HepG2 (cell line): Measurements from ENCODE around the gene GPR139. TPM values are rescaled to one million over a fixed set of nuclear protein-coding genes. Genes with fewer than 3 reads are reported as not detected.

ENCODE experiments used
- ATF5 ChIP-seq: sonication (generic); formaldehyde crosslinking; IDR thresholded peaks from 2 replicates; pipeline ENCODE4 v1.4.0; 2020; ENCODE audit warnings: mild to moderate bottlenecking, low read depth, missing genetic modification reagents
- CBFB ChIP-seq: sonication (generic); formaldehyde crosslinking; IDR thresholded peaks from 2 replicates; pipeline ENCODE4 v1.4.0; 2020; ENCODE audit warnings: missing genetic modification reagents
- DMAP1 ChIP-seq: IDR thresholded peaks from 2 replicates; pipeline ENCODE4 v1.6.1; 2016
- HDAC2 ChIP-seq: sonication (generic); formaldehyde crosslinking; IDR thresholded peaks from 2 replicates; pipeline ENCODE4 v1.4.0; 2020; ENCODE audit warnings: missing genetic modification reagents
- HMG20A ChIP-seq: IDR thresholded peaks from 2 replicates; pipeline ENCODE4 v1.6.1; 2016; ENCODE audit warnings: borderline replicate concordance
- HOXD1 ChIP-seq: sonication (generic); formaldehyde crosslinking; IDR thresholded peaks from 2 replicates; pipeline ENCODE4 v1.5.0; 2020; ENCODE audit warnings: missing genetic modification reagents
- JUN ChIP-seq: sonication (generic); formaldehyde crosslinking; IDR thresholded peaks from 2 replicates; pipeline ENCODE4 v1.4.0; 2020; ENCODE audit warnings: mild to moderate bottlenecking, missing genetic modification reagents
- MYC ChIP-seq: sonication (generic); formaldehyde crosslinking; IDR thresholded peaks from 2 replicates; pipeline ENCODE4 v1.9.0; 2021; ENCODE audit warnings: missing genetic modification reagents, borderline replicate concordance
- NFIB ChIP-seq: sonication (generic); formaldehyde crosslinking; IDR thresholded peaks from 2 replicates; pipeline ENCODE4 v1.9.0; 2021; ENCODE audit warnings: missing genetic modification reagents, mild to moderate bottlenecking, borderline replicate concordance
- SMARCE1 ChIP-seq: fragments of 450-650 bp; IDR thresholded peaks from 2 replicates; pipeline ENCODE4 v1.6.1; 2017; ENCODE audit warnings: borderline replicate concordance
- ZBTB1 ChIP-seq: sonication (generic); formaldehyde crosslinking; IDR thresholded peaks from 2 replicates; pipeline ENCODE4 v1.4.0; 2020; ENCODE audit warnings: missing genetic modification reagents, borderline replicate concordance
- ZC3H13 ChIP-seq: sonication (generic); formaldehyde crosslinking; IDR thresholded peaks from 2 replicates; pipeline ENCODE4 v1.8.1; 2023; ENCODE audit warnings: mild to moderate bottlenecking, missing genetic modification reagents, moderate library complexity
- ZFYVE20 ChIP-seq: sonication (generic); formaldehyde crosslinking; IDR thresholded peaks from 2 replicates; pipeline ENCODE4 v1.8.0; 2023; ENCODE audit warnings: low read depth, mild to moderate bottlenecking, moderate library complexity, missing genetic modification reagents, borderline replicate concordance
- ZKSCAN1 ChIP-seq: fragments of 150-350 bp; IDR thresholded peaks from 2 replicates; pipeline ENCODE4 v1.6.1; 2014; ENCODE audit warnings: low read length
- ZNF484 ChIP-seq: sonication (generic); formaldehyde crosslinking; IDR thresholded peaks from 2 replicates; pipeline ENCODE4 v1.5.1; 2020; ENCODE audit warnings: mild to moderate bottlenecking, low read depth, missing genetic modification reagents, borderline replicate concordance
- ZNF564 ChIP-seq: sonication (generic); formaldehyde crosslinking; IDR thresholded peaks from 2 replicates; pipeline ENCODE4 v1.8.1; 2023; ENCODE audit warnings: mild to moderate bottlenecking, missing genetic modification reagents
- ZNF652 ChIP-seq: IDR thresholded peaks from 2 replicates; pipeline ENCODE4 v1.6.1; 2016; ENCODE audit warnings: low read depth, borderline replicate concordance
- ZNF737 ChIP-seq: sonication (generic); formaldehyde crosslinking; IDR thresholded peaks from 2 replicates; pipeline ENCODE4 v1.5.0; 2020; ENCODE audit warnings: missing genetic modification reagents, mild to moderate bottlenecking, borderline replicate concordance
- ZNF879 ChIP-seq: sonication (generic); formaldehyde crosslinking; IDR thresholded peaks from 2 replicates; pipeline ENCODE4 v1.8.1; 2023; ENCODE audit warnings: missing genetic modification reagents
- polyA plus RNA-seq, 8 experiments: library from polyadenylated mRNA; depleted of rRNA in 3 of 8; stranded (reverse) in 7 of 8; unstranded in 1 of 8; fragments of >200 nt; fragmentation: Illumina TruSeq in 4 of 8; extraction: Trizol in 4 of 8; gene quantifications; 2 replicates each; pipeline versions ENCODE4 v1.2.1 to v1.2.3, GENCODE V29; 2011 to 2016; ENCODE audit warnings: low read depth in 4 of 8, missing spikeins in 1 of 8, mixed read lengths in 1 of 8; ENCODE audit not compliant: insufficient read depth in 1 of 8
- total RNA-seq, 5 experiments: library from RNA; depleted of rRNA; stranded (reverse); fragments of >200 nt; fragmentation: Illumina TruSeq; extraction: Trizol; gene quantifications; 2 replicates each; pipeline ENCODE4 v1.2.3, GENCODE V29; 2016; ENCODE audit warnings: low read depth in 1 of 5
- TF ChIP-seq, protein P1 (sequence below): sonication (generic); formaldehyde crosslinking; IDR thresholded peaks from 2 replicates; pipeline ENCODE4 v1.9.0; 2021; ENCODE audit warnings: missing genetic modification reagents, borderline replicate concordance
- TF ChIP-seq, protein P2 (sequence below): sonication (generic); formaldehyde crosslinking; IDR thresholded peaks from 2 replicates; pipeline ENCODE4 v1.4.0; 2020; ENCODE audit warnings: missing genetic modification reagents, borderline replicate concordance

Gene GPR139
- total and polyA plus RNA-seq, 2 of the 13 experiments (the other 11 are each of a cell fraction or from before 2014, with no cell fraction given) = not detected

DNA sequence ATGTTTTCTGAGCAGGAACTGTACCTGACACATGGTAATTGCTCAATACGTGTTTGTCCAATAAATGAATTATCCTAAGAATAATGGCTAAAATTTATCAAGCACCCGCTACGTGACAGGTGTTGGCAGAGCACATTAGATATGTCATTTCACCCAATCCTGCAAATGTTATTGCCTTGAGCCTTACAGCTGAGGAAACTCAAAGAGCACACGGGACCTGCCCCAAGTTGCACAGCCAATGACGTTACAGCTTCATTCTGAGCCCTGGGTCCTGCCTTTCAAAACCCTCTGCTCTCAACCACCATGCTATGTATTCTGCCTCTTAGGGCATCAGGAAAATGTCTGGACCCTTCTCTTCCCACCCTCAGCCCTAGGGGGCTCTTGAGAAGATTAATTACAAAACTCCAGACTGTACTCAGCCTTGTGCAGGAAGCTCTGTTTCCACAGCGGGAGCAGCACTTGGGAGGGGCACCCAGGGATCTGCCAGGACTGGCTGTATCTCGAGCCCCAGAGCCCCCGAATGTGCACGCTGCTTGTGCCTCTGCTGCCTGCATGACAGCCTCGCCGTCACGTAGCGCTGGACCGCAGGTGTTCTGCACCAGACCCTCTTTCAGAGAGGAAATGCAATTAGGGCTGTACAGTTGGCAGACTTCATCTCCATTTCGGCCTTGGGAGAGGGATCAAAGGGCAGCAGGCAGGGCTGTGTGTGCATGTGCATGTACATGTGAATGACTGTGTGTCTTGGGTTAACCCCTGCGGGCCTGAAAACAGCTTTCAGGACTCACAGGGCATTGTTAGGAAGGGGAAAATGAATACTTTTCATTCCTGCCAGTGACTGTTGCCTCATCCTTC, 71.6 kb downstream of the GPR139 start (continued):
- 0 out of 2 replicates have a peak, but pooled peaks have one; percentile 79 for TF ChIP-seq ZNF484 (CRISPR knock-in tag)
- peak; percentile 99 for TF ChIP-seq ZNF652 (CRISPR knock-in tag)
- no peak for TF ChIP-seq ZKSCAN1
- TF ChIP-seq JUN (CRISPR knock-in tag) = no peak
- TF ChIP-seq, protein P1, sequence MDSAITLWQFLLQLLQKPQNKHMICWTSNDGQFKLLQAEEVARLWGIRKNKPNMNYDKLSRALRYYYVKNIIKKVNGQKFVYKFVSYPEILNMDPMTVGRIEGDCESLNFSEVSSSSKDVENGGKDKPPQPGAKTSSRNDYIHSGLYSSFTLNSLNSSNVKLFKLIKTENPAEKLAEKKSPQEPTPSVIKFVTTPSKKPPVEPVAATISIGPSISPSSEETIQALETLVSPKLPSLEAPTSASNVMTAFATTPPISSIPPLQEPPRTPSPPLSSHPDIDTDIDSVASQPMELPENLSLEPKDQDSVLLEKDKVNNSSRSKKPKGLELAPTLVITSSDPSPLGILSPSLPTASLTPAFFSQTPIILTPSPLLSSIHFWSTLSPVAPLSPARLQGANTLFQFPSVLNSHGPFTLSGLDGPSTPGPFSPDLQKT (CRISPR knock-in tag) = no peak
- TF ChIP-seq HOXD1 (CRISPR knock-in tag) = no peak
- no peak for TF ChIP-seq SMARCE1
- 0 out of 2 replicates have a peak, but pooled peaks have one; percentile 13 for TF ChIP-seq NFIB (CRISPR knock-in tag)
- TF ChIP-seq ZNF879 (CRISPR knock-in tag) = no peak
- no peak for TF ChIP-seq ZFYVE20 (CRISPR knock-in tag)
- no peak for TF ChIP-seq ZBTB1
- TF ChIP-seq ATF5 = no peak
- no peak for TF ChIP-seq CBFB (CRISPR knock-in tag)
- no peak for TF ChIP-seq ZNF564 (CRISPR knock-in tag)
- TF ChIP-seq HMG20A (CRISPR knock-in tag) = peak; percentile 24; the same call in 1 of the 2 replicates
- TF ChIP-seq, protein P2, sequence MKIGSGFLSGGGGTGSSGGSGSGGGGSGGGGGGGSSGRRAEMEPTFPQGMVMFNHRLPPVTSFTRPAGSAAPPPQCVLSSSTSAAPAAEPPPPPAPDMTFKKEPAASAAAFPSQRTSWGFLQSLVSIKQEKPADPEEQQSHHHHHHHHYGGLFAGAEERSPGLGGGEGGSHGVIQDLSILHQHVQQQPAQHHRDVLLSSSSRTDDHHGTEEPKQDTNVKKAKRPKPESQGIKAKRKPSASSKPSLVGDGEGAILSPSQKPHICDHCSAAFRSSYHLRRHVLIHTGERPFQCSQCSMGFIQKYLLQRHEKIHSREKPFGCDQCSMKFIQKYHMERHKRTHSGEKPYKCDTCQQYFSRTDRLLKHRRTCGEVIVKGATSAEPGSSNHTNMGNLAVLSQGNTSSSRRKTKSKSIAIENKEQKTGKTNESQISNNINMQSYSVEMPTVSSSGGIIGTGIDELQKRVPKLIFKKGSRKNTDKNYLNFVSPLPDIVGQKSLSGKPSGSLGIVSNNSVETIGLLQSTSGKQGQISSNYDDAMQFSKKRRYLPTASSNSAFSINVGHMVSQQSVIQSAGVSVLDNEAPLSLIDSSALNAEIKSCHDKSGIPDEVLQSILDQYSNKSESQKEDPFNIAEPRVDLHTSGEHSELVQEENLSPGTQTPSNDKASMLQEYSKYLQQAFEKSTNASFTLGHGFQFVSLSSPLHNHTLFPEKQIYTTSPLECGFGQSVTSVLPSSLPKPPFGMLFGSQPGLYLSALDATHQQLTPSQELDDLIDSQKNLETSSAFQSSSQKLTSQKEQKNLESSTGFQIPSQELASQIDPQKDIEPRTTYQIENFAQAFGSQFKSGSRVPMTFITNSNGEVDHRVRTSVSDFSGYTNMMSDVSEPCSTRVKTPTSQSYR = no peak
- no peak for TF ChIP-seq ZC3H13 (CRISPR knock-in tag)
- TF ChIP-seq HDAC2 (CRISPR knock-in tag) = peak; percentile 58; the same call in 1 of the 2 replicates
- TF ChIP-seq DMAP1 (CRISPR knock-in tag) = peak; percentile 60; the same call in 1 of the 2 replicates
- peak; percentile 46; the same call in 1 of the 2 replicates for TF ChIP-seq ZNF737 (CRISPR knock-in tag)
- TF ChIP-seq MYC = peak; percentile 61
